GM21529 (cell line): Measurements from ENCODE around the gene ZNF607.

Experiments
- ATAC-seq: cut with Tn5 transposase; IDR thresholded peaks from one replicate; pipeline ENCODE4 v1.9.1; 2021; ENCODE audit not compliant: unreplicated experiment

Gene ZNF607

GRCh38 chr19:37654118-37654517, 65.4 kb downstream of the ZNF607 start:
- no peak for ATAC-seq
